H1 (cell line): ENCODE measurements around the gene RFTN2. TPM values are rescaled to one million over a fixed set of nuclear protein-coding genes. Genes with fewer than 3 reads are reported as not detected.

Experiments
- ASH2L ChIP-seq: fragments of 200-600, 300-600 bp; sonication (generic); IDR thresholded peaks from one replicate; pipeline ENCODE4 v1.7.1; 2017; ENCODE audit warnings: low read length
- BRCA1 ChIP-seq: IDR thresholded peaks from 2 replicates; pipeline ENCODE4 v1.6.1; 2012; ENCODE audit warnings: low read depth, low read length, improper control_type of control experiment
- CHD2 ChIP-seq: IDR thresholded peaks from 2 replicates; pipeline ENCODE4 v1.6.1; 2012; ENCODE audit warnings: low read length, improper control_type of control experiment
- CREB1 ChIP-seq: IDR thresholded peaks from 2 replicates; pipeline ENCODE4 v1.6.1; 2012; ENCODE audit warnings: inconsistent platforms
- GTF2F1 ChIP-seq: IDR thresholded peaks from 2 replicates; pipeline ENCODE4 v1.6.1; 2012; ENCODE audit warnings: low read depth, low read length, improper control_type of control experiment, borderline replicate concordance
- HDAC2 ChIP-seq, 2 experiments: fragments of 300-600 bp in 1 of 2; sonication (generic) in 1 of 2; IDR thresholded peaks; 2 replicates each; pipeline ENCODE4 v1.6.1; 2011 to 2012; ENCODE audit warnings: low read depth in 2 of 2, low read length in 2 of 2, mild to moderate bottlenecking in 2 of 2, moderate library complexity in 2 of 2, borderline replicate concordance in 1 of 2, inconsistent platforms in 1 of 2
- KDM4A ChIP-seq: IDR thresholded peaks from one replicate; pipeline ENCODE4 v1.7.1; 2012; ENCODE audit warnings: low read depth, mild to moderate bottlenecking, moderate library complexity, low read length, inconsistent platforms; ENCODE audit not compliant: severe bottlenecking
- KDM5A ChIP-seq: fragments of 200-600 bp; IDR thresholded peaks from 2 replicates; pipeline ENCODE4 v1.7.1; 2012; ENCODE audit warnings: mild to moderate bottlenecking, low read length, inconsistent platforms, mixed read lengths
- MAFK ChIP-seq: IDR thresholded peaks from 2 replicates; pipeline ENCODE4 v1.6.1; 2012; ENCODE audit warnings: low read depth, mild to moderate bottlenecking, improper control_type of control experiment, low read length
- NRF1 ChIP-seq: IDR thresholded peaks from 2 replicates; pipeline ENCODE4 v1.6.1; 2011; ENCODE audit warnings: mild to moderate bottlenecking, low read depth, low read length, improper control_type of control experiment
- PHF8 ChIP-seq: fragments of 200-600 bp; sonication (generic); conservative IDR thresholded peaks from 2 replicates; pipeline ENCODE4 v1.7.1; 2012; ENCODE audit warnings: low read depth, mild to moderate bottlenecking, inconsistent platforms, low read length, moderate library complexity
- POLR2A ChIP-seq, 2 experiments: IDR thresholded peaks; 1 replicate in 1 of 2; 2 replicates in 1 of 2; pipeline ENCODE4 v1.6.1; 2011; ENCODE audit warnings: low read depth in 2 of 2, low read length in 2 of 2, mild to moderate bottlenecking in 2 of 2; ENCODE audit errors: control extremely low read depth in 1 of 2
- POLR2AphosphoS5 ChIP-seq: IDR thresholded peaks from 2 replicates; pipeline ENCODE4 v1.6.1; 2011; ENCODE audit warnings: low read depth, low read length
- RAD21 ChIP-seq, 2 experiments: IDR thresholded peaks in 1 of 2; conservative IDR thresholded peaks in 1 of 2; 2 replicates each; pipeline ENCODE4 v1.6.1; 2011; ENCODE audit warnings: low read depth in 2 of 2, low read length in 2 of 2, improper control_type of control experiment in 1 of 2, inconsistent platforms in 1 of 2, mild to moderate bottlenecking in 1 of 2, moderate library complexity in 1 of 2
- RBBP5 ChIP-seq: IDR thresholded peaks from 2 replicates; pipeline ENCODE4 v1.7.1; 2012; ENCODE audit warnings: low read depth, mild to moderate bottlenecking, inconsistent platforms, low read length, moderate library complexity, borderline replicate concordance
- RFX5 ChIP-seq: IDR thresholded peaks from 2 replicates; pipeline ENCODE4 v1.6.1; 2011; ENCODE audit warnings: low read depth, low read length, improper control_type of control experiment, borderline replicate concordance
- SIN3A ChIP-seq, 2 experiments: IDR thresholded peaks in 1 of 2; conservative IDR thresholded peaks in 1 of 2; 2 replicates each; pipeline ENCODE4 v1.6.1; 2011 to 2012; ENCODE audit warnings: low read length in 2 of 2, improper control_type of control experiment in 1 of 2, low read depth in 1 of 2, mild to moderate bottlenecking in 1 of 2
- SIRT6 ChIP-seq: IDR thresholded peaks from one replicate; pipeline ENCODE4 v1.7.1; 2012; ENCODE audit warnings: low read length, inconsistent platforms
- SP2 ChIP-seq: IDR thresholded peaks from 2 replicates; pipeline ENCODE4 v1.6.1; 2012; ENCODE audit warnings: mild to moderate bottlenecking, low read length, inconsistent platforms
- TAF1 ChIP-seq: IDR thresholded peaks from 2 replicates; pipeline ENCODE4 v1.6.1; 2011; ENCODE audit warnings: mild to moderate bottlenecking, low read depth, low read length
- TBP ChIP-seq: IDR thresholded peaks from 2 replicates; pipeline ENCODE4 v1.6.1; 2011; ENCODE audit warnings: low read depth, low read length, improper control_type of control experiment
- YY1 ChIP-seq: IDR thresholded peaks from 2 replicates; pipeline ENCODE4 v1.6.1; 2011; ENCODE audit warnings: low read depth, mild to moderate bottlenecking, low read length
- polyA plus RNA-seq, 7 experiments: library from polyadenylated mRNA; depleted of rRNA in 3 of 7; stranded (reverse) in 5 of 7; unstranded in 2 of 7; fragments of >200 nt in 5 of 7; fragments of 200-250 nt in 2 of 7; gene quantifications; 1 replicate in 5 of 7; 2 replicates in 1 of 7; 4 replicates in 1 of 7; pipeline versions ENCODE4 v1.2.1 to v1.2.3, GENCODE V29; 2011 to 2013; ENCODE audit warnings: missing spikeins in 2 of 7, mixed read lengths in 2 of 7
- total RNA-seq: library from RNA; stranded (reverse); fragmentation: NEBNext Ultra II Directional; extraction: Animal tissue kit (Norgen Biotek cat#: 25700); gene quantifications from 2 replicates; pipeline ENCODE4 v1.2.1, GENCODE V29; 2021
- TF ChIP-seq, protein P1 (sequence below): IDR thresholded peaks from 2 replicates; pipeline ENCODE4 v1.6.1; 2012; ENCODE audit warnings: inconsistent platforms

The RFTN2 gene
- total and polyA plus RNA-seq, 2 of the 8 experiments (the other 6 are each of a cell fraction or from before 2014, with no cell fraction given) = 2.3 to 2.4 TPM

DNA sequence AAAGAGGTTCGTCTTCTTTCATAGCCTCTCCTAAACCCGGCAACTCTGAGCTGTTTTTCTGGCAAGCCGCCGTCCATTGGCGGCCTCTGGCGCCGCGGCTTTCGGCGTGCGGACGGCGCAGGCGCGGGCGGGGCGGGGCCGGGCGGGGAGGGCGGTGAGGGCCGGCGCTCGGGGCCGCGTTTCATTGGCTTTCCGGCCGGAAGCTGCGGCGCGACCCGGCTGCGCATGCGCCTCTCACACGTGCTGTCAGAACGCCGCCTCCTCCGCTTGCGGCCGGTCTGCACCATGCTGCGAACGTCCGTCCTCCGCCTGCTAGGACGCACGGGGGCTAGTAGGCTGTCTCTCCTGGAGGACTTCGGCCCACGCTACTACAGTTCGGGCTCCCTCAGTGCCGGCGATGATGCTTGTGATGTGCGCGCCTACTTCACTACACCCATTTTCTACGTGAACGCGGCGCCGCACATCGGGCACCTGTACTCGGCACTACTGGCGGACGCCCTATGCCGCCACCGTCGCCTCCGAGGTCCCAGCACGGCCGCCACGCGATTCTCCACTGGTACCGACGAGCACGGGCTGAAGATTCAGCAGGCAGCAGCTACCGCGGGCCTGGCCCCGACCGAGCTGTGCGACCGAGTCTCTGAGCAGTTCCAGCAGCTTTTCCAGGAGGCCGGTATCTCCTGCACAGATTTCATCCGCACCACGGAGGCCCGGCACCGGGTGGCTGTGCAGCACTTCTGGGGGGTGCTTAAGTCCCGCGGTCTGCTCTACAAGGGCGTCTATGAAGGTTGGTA is 29.9 kb upstream of the RFTN2 start, which contains the start of gene MARS2 (continued):
- TF ChIP-seq MAFK (no peak), HDAC2 (IDR thresholded peaks at IDR 0.05; ENCODE audit: borderline replicate concordance in 1 of 2, low read depth in 2 of 2, low read length in 2 of 2) (peak in 1 of 2 experiments; percentile 50; a peak in 2 of 4 replicates), CREB1 (peak; percentile 83), RAD21 (IDR thresholded peaks at IDR 0.05 in 1 of 2, conservative IDR thresholded peaks at IDR 0.05 in 1 of 2; ENCODE audit: low read depth in 2 of 2, low read length in 2 of 2) (peak in 1 of 2 experiments; percentile 10; a peak in 2 of 4 replicates), BRCA1 (no peak), KDM4A (peak; percentile 95), NRF1 (peak; percentile 87), SIN3A (conservative IDR thresholded peaks at IDR 0.05 in 1 of 2, IDR thresholded peaks at IDR 0.05 in 1 of 2; ENCODE audit: low read depth in 1 of 2, low read length in 2 of 2) (peak; percentile 94 to 96; a peak in 3 of 4 replicates), POLR2AphosphoS5 (peak; percentile 88), PHF8 (peak; percentile 72; the same call in 1 of the 2 replicates), GTF2F1 (0 out of 2 replicates have a peak, but pooled peaks have one; percentile 9), TAF1 (peak; percentile 82; the same call in 1 of the 2 replicates), SP2 (no peak), CHD2 (0 out of 2 replicates have a peak, but pooled peaks have one; percentile 19), RBBP5 (peak; percentile 90), ASH2L (peak; percentile 59), POLR2A (IDR thresholded peaks at IDR 0.05; ENCODE audit: control extremely low read depth in 1 of 2, low read depth in 2 of 2, low read length in 2 of 2) (peak; percentile 85 to 89), YY1 (peak; percentile 82), RFX5 (no peak), TBP (peak; percentile 58), SIRT6 (no peak), KDM5A (0 out of 2 replicates have a peak, but pooled peaks have one; percentile 18)
- TF ChIP-seq, protein P1, sequence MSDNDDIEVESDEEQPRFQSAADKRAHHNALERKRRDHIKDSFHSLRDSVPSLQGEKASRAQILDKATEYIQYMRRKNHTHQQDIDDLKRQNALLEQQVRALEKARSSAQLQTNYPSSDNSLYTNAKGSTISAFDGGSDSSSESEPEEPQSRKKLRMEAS = peak; percentile 98
